ENCODE results near the gene POLR1E. TPM values are rescaled to one million over a fixed set of nuclear protein-coding genes. Genes with fewer than 3 reads are reported as not detected.
"Not testable (repeated sequence)": the region's sequence is repeated elsewhere in the genome, so short reads cannot be mapped to it uniquely, and the experiment has no call there.

Gene POLR1E
- total and polyA plus RNA-seq, 5 donors from 2014 or later: 11.2 to 26.9 (median 13.9) TPM

DNA sequence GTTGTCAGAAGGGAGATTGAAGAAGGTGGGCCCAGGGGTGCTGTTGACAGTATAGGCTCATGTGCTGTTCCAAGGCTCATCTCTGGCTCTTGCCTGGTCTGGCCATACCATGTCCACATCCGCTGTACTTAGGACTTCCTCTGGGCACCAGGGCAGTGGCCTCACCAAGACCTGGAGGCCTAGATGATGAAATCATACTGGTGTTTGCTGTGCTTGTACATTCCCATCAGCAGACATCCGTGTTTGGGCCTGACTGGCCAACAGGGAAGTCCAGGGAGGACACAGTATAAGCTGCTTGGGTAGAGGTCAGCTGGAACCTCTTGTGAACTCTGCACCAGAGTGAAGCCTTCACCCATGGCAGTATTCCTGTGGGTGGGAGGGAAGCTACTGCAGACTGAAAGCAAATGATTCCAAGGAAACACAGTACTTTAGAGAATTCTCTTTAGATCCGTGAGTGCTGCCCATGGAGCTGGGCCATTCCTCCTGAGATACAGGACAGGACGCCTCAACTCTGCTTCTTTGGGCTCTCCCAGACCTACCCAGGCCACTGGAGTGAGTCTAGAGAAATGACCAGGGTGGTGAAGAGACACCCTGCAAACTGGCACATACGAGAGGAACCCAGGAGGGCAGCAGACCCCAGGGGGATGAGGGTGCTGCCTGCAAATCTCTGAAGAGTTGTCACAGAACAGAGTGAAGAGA, 22.5 kb downstream of the POLR1E start:
- Histone ChIP-seq H3K27me3 (ENCODE audit: control insufficient read depth, insufficient read depth, low read length) (no peaks in the 10 kb centered on the region), H3K27ac (ENCODE audit: insufficient read depth, low read length, poor library complexity, severe bottlenecking) (no peak overlapping the region), H3K9me3 (ENCODE audit: control insufficient read depth in 2 of 2, low read length in 2 of 2) (no peaks in the 10 kb centered on the region), H3K36me3 (ENCODE audit: control insufficient read depth, insufficient read depth, low read length) (peaks cover 19% of the 10 kb centered on the region), H3K4me1 (ENCODE audit: control insufficient read depth, insufficient read depth, low read length, poor library complexity, severe bottlenecking) (no peaks in the 10 kb centered on the region), H3K4me3 (ENCODE audit: low read depth, low read length) (no peak overlapping the region)
- Mint-ChIP-seq H3K36me3 (peaks cover 12% of the 10 kb centered on the region), H3K4me1 (peaks cover 0 to 12% (median 7%) of the 10 kb centered on the region in 4 donors), H3K27me3 (no peaks in the 10 kb centered on the region), H3K27ac (peak overlapping the region in 2 of 3 donors; percentile 31 to 71), H3K9me3 (no peaks in the 10 kb centered on the region), H3K4me3 (no peak overlapping the region)
- DNase-seq: no peak
- no peak for ATAC-seq (ENCODE audit: low read depth in 2 of 2)

- peaks cover 13% of the 10 kb centered on the region for H3K36me3 ChIP-seq (ENCODE audit: control insufficient read depth, insufficient read depth, low read length)
- Mint-ChIP-seq H3K4me3 (no peak overlapping the region), H3K4me1 (peaks cover 0 to 7% (median 4%) of the 10 kb centered on the region in 4 donors), H3K27me3 (no peaks in the 10 kb centered on the region), H3K27ac (peak overlapping the region in 1 of 3 donors; percentile 31), H3K9me3 (no peaks in the 10 kb centered on the region), H3K36me3 (peaks cover 7% of the 10 kb centered on the region)
- ATAC-seq (ENCODE audit: low read depth in 2 of 2): no peak
- no peaks in the 10 kb centered on the region for H3K27me3 ChIP-seq (ENCODE audit: control insufficient read depth, insufficient read depth, low read length)
- no peaks in the 10 kb centered on the region for H3K4me1 ChIP-seq (ENCODE audit: control insufficient read depth, insufficient read depth, low read length, poor library complexity, severe bottlenecking)
- no peak overlapping the region for H3K4me3 ChIP-seq (ENCODE audit: low read depth, low read length)
- H3K27ac ChIP-seq (ENCODE audit: insufficient read depth, low read length, poor library complexity, severe bottlenecking): no peak overlapping the region
- no peak for DNase-seq
- H3K9me3 ChIP-seq (ENCODE audit: control insufficient read depth in 2 of 2, low read length in 2 of 2): no peaks in the 10 kb centered on the region
Measured at GRCh38 chr9:37508834-37509206, 23.1 kb downstream of the POLR1E start.

- H3K36me3 ChIP-seq (ENCODE audit: control insufficient read depth, insufficient read depth, low read length): peaks cover 8% of the 10 kb centered on the region
- Mint-ChIP-seq H3K27me3 (no peaks in the 10 kb centered on the region), H3K4me3 (no peak overlapping the region), H3K9me3 (no peaks in the 10 kb centered on the region), H3K36me3 (peaks cover 3% of the 10 kb centered on the region), H3K27ac (peak overlapping the region in 1 of 3 donors; percentile 48), H3K4me1 (peaks cover 0 to 4% (median 1%) of the 10 kb centered on the region in 4 donors)
- no peaks in the 10 kb centered on the region for H3K4me1 ChIP-seq (ENCODE audit: control insufficient read depth, insufficient read depth, low read length, poor library complexity, severe bottlenecking)
- ATAC-seq (ENCODE audit: low read depth in 2 of 2): no peak
- H3K9me3 ChIP-seq (ENCODE audit: control insufficient read depth in 2 of 2, low read length in 2 of 2): no peaks in the 10 kb centered on the region
- H3K27me3 ChIP-seq (ENCODE audit: control insufficient read depth, insufficient read depth, low read length): no peaks in the 10 kb centered on the region
- DNase-seq: no peak
- H3K27ac ChIP-seq (ENCODE audit: insufficient read depth, low read length, poor library complexity, severe bottlenecking): no peak overlapping the region
- H3K4me3 ChIP-seq (ENCODE audit: low read depth, low read length): no peak overlapping the region
Measured at GRCh38 chr9:37509536-37509935, 23.8 kb downstream of the POLR1E start.

DNA sequence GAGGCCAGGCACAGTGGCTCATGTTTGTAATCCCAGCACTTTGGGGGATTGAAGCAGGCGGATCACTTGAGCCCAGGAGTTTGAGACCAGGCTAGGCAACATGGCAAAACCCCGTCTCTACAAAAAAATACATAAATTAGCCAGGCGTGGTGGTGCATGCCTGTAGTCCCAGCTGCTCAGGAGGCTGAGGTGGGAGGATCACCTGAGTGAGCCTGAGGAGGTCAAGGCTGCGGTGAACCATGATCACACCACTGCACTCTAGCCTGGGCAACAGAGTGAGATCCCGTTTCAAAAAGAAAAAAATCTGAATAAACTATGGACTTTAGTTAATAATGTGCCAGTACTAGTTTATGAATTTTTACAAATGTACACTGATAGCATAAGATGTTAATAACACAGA, 24.3 kb downstream of the POLR1E start:
- H3K27me3 Mint-ChIP-seq; H3K9me3 ChIP-seq (ENCODE audit: control insufficient read depth in 2 of 2, low read length in 2 of 2); H3K4me1 ChIP-seq (ENCODE audit: control insufficient read depth, insufficient read depth, low read length, poor library complexity, severe bottlenecking); ATAC-seq (ENCODE audit: low read depth in 2 of 2); H3K36me3 ChIP-seq (ENCODE audit: control insufficient read depth, insufficient read depth, low read length); DNase-seq; H3K36me3 Mint-ChIP-seq; H3K4me3 ChIP-seq (ENCODE audit: low read depth, low read length); H3K4me3 Mint-ChIP-seq; H3K4me1 Mint-ChIP-seq; H3K27ac ChIP-seq (ENCODE audit: insufficient read depth, low read length, poor library complexity, severe bottlenecking); H3K27me3 ChIP-seq (ENCODE audit: control insufficient read depth, insufficient read depth, low read length); H3K27ac Mint-ChIP-seq; H3K9me3 Mint-ChIP-seq: not testable (repeated sequence)

GRCh38 chr9:37511016-37512010, 25.6 kb downstream of the POLR1E start:
- Mint-ChIP-seq H3K9me3 (no peaks in the 10 kb centered on the region), H3K4me1 (peaks cover 0 to 4% (median 0%) of the 10 kb centered on the region in 4 donors), H3K27me3 (no peaks in the 10 kb centered on the region), H3K36me3 (peaks cover 5% of the 10 kb centered on the region), H3K4me3 (no peak overlapping the region), H3K27ac (no peak overlapping the region)
- Histone ChIP-seq H3K9me3 (ENCODE audit: control insufficient read depth in 2 of 2, low read length in 2 of 2) (no peaks in the 10 kb centered on the region), H3K27me3 (ENCODE audit: control insufficient read depth, insufficient read depth, low read length) (no peaks in the 10 kb centered on the region), H3K4me1 (ENCODE audit: control insufficient read depth, insufficient read depth, low read length, poor library complexity, severe bottlenecking) (no peaks in the 10 kb centered on the region), H3K4me3 (ENCODE audit: low read depth, low read length) (no peak overlapping the region), H3K27ac (ENCODE audit: insufficient read depth, low read length, poor library complexity, severe bottlenecking) (no peak overlapping the region), H3K36me3 (ENCODE audit: control insufficient read depth, insufficient read depth, low read length) (peaks cover 2% of the 10 kb centered on the region)
- ATAC-seq (ENCODE audit: low read depth in 2 of 2) (no peak), DNase-seq (no peak)

GRCh38 chr9:37512437-37512836, 26.7 kb downstream of the POLR1E start:
- no peak for ATAC-seq (ENCODE audit: low read depth in 2 of 2)
- H3K4me3 ChIP-seq (ENCODE audit: low read depth, low read length): no peak overlapping the region
- H3K27ac ChIP-seq (ENCODE audit: insufficient read depth, low read length, poor library complexity, severe bottlenecking): no peak overlapping the region
- H3K27me3 ChIP-seq (ENCODE audit: control insufficient read depth, insufficient read depth, low read length): no peaks in the 10 kb centered on the region
- no peaks in the 10 kb centered on the region for H3K9me3 Mint-ChIP-seq
- H3K4me3 Mint-ChIP-seq: no peak overlapping the region
- H3K27me3 Mint-ChIP-seq: no peaks in the 10 kb centered on the region
- peaks cover 0 to 1% (median 0%) of the 10 kb centered on the region in 4 donors for H3K4me1 Mint-ChIP-seq
- no peak for DNase-seq
- peaks cover 2% of the 10 kb centered on the region for H3K36me3 ChIP-seq (ENCODE audit: control insufficient read depth, insufficient read depth, low read length)
- H3K4me1 ChIP-seq (ENCODE audit: control insufficient read depth, insufficient read depth, low read length, poor library complexity, severe bottlenecking): no peaks in the 10 kb centered on the region
- no peak overlapping the region for H3K27ac Mint-ChIP-seq
- no peaks in the 10 kb centered on the region for H3K9me3 ChIP-seq (ENCODE audit: control insufficient read depth in 2 of 2, low read length in 2 of 2)
- H3K36me3 Mint-ChIP-seq: peaks cover 5% of the 10 kb centered on the region

DNA sequence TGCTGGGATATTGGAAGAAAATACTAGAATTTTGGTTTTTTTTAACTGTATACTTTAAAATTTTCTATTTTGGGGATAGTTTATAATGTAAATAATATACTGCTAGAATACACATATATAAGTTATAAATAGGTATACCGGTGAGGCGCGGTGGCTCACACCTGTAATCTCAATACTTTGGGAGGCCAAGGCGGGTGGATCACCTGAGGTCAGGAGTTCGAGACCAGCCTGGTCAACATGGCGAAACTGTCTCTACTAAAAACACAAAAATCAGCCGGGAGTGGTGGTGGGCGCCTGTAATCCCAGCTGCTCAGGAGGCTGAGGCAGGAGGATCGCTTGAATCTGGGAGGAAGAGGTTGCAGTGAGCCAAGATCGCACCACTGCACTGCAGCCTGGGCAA, 28.7 kb downstream of the POLR1E start:
- ATAC-seq (ENCODE audit: low read depth in 2 of 2); H3K36me3 Mint-ChIP-seq; H3K27me3 ChIP-seq (ENCODE audit: control insufficient read depth, insufficient read depth, low read length); H3K4me3 Mint-ChIP-seq; H3K27ac Mint-ChIP-seq; H3K9me3 Mint-ChIP-seq; H3K9me3 ChIP-seq (ENCODE audit: control insufficient read depth in 2 of 2, low read length in 2 of 2); H3K4me3 ChIP-seq (ENCODE audit: low read depth, low read length); H3K4me1 ChIP-seq (ENCODE audit: control insufficient read depth, insufficient read depth, low read length, poor library complexity, severe bottlenecking); DNase-seq; H3K4me1 Mint-ChIP-seq; H3K27me3 Mint-ChIP-seq; H3K36me3 ChIP-seq (ENCODE audit: control insufficient read depth, insufficient read depth, low read length); H3K27ac ChIP-seq (ENCODE audit: insufficient read depth, low read length, poor library complexity, severe bottlenecking): not testable (repeated sequence)
